Measurements from ENCODE around the gene MDFIC.

MDFIC gene

GRCh38 chr7:114930107-114930661 is 8.3 kb downstream of the MDFIC start:
- Mint-ChIP-seq H3K27me3 (ENCODE audit: low read depth, poor library complexity) (no peaks in the 10 kb centered on the region), H3K36me3 (ENCODE audit: low read depth) (peaks cover 3% of the 10 kb centered on the region)

GRCh38 chr7:114930829-114931655 is 9.1 kb downstream of the MDFIC start:
- H3K27ac Mint-ChIP-seq, result no peak overlapping the region
- H3K4me1 Mint-ChIP-seq, result no peaks in the 10 kb centered on the region
- no peak for TF ChIP-seq CTCF (IDR thresholded peaks at IDR 0.05)
- H3K4me3 Mint-ChIP-seq, result no peak overlapping the region
- peaks cover 3% of the 10 kb centered on the region for H3K36me3 Mint-ChIP-seq (ENCODE audit: low read depth)
- H3K9me3 Mint-ChIP-seq, result no peaks in the 10 kb centered on the region
- no peaks in the 10 kb centered on the region for H3K27me3 Mint-ChIP-seq (ENCODE audit: low read depth, poor library complexity)
- no peak for DNase-seq

More at GRCh38 chr7:114930107-114930661, 8.3 kb downstream of the MDFIC start:
- H3K27ac Mint-ChIP-seq, result no peak overlapping the region
- DNase-seq, result no peak
- TF ChIP-seq CTCF (IDR thresholded peaks at IDR 0.05), result no peak
- no peaks in the 10 kb centered on the region for H3K9me3 Mint-ChIP-seq
- no peak overlapping the region for H3K4me3 Mint-ChIP-seq
- peaks cover 4% of the 10 kb centered on the region for H3K4me1 Mint-ChIP-seq

- H3K27me3 Mint-ChIP-seq (ENCODE audit: low read depth, poor library complexity), result no peaks in the 10 kb centered on the region
- H3K36me3 Mint-ChIP-seq (ENCODE audit: low read depth), result peaks cover 3% of the 10 kb centered on the region
- DNase-seq, result no peak
- no peaks in the 10 kb centered on the region for H3K4me1 Mint-ChIP-seq
- no peak for TF ChIP-seq CTCF (IDR thresholded peaks at IDR 0.05)
- H3K9me3 Mint-ChIP-seq, result no peaks in the 10 kb centered on the region
- no peak overlapping the region for H3K4me3 Mint-ChIP-seq
- H3K27ac Mint-ChIP-seq, result no peak overlapping the region
Measured at GRCh38 chr7:114931656-114932011, 9.7 kb downstream of the MDFIC start.

- no peaks in the 10 kb centered on the region for H3K4me1 Mint-ChIP-seq
- TF ChIP-seq CTCF (IDR thresholded peaks at IDR 0.05), result no peak
- H3K4me3 Mint-ChIP-seq, result no peak overlapping the region
- no peak overlapping the region for H3K27ac Mint-ChIP-seq
- no peaks in the 10 kb centered on the region for H3K9me3 Mint-ChIP-seq
- DNase-seq, result no peak
- peaks cover 3% of the 10 kb centered on the region for H3K36me3 Mint-ChIP-seq (ENCODE audit: low read depth)
- H3K27me3 Mint-ChIP-seq (ENCODE audit: low read depth, poor library complexity), result no peaks in the 10 kb centered on the region
Measured at GRCh38 chr7:114932991-114933390, 11.1 kb downstream of the MDFIC start.

- H3K36me3 Mint-ChIP-seq (ENCODE audit: low read depth), result peaks cover 3% of the 10 kb centered on the region
- TF ChIP-seq CTCF (IDR thresholded peaks at IDR 0.05), result no peak
- H3K9me3 Mint-ChIP-seq, result no peaks in the 10 kb centered on the region
Measured at GRCh38 chr7:114933658-114934057, 11.8 kb downstream of the MDFIC start.

GRCh38 chr7:114934086-114934485 is 12.2 kb downstream of the MDFIC start:
- DNase-seq, result no peak
- TF ChIP-seq CTCF (IDR thresholded peaks at IDR 0.05), result no peak
- H3K27me3 Mint-ChIP-seq (ENCODE audit: low read depth, poor library complexity), result no peaks in the 10 kb centered on the region
- no peak overlapping the region for H3K4me3 Mint-ChIP-seq
- no peak overlapping the region for H3K27ac Mint-ChIP-seq
- H3K9me3 Mint-ChIP-seq, result no peaks in the 10 kb centered on the region
- H3K36me3 Mint-ChIP-seq (ENCODE audit: low read depth), result peaks cover 3% of the 10 kb centered on the region
- H3K4me1 Mint-ChIP-seq, result no peaks in the 10 kb centered on the region

More at GRCh38 chr7:114933658-114934057, 11.8 kb downstream of the MDFIC start:
- Mint-ChIP-seq H3K27me3 (ENCODE audit: low read depth, poor library complexity) (no peaks in the 10 kb centered on the region), H3K4me1 (no peaks in the 10 kb centered on the region), H3K27ac (peak overlapping the region; percentile 62), H3K4me3 (no peak overlapping the region)
- no peak for DNase-seq
